K562 (cell line): ENCODE measurements around the gene DNAJB1. TPM values are rescaled to one million over a fixed set of nuclear protein-coding genes. Genes with fewer than 3 reads are reported as not detected.

Source experiments
- ATAC-seq: fragments of 200-7000 bp; cut with Tn5 transposase; 3 replicates; pipeline ENCODE4 v1.9.1; 2020; ENCODE audit warnings: moderate library complexity
- BruUV-seq: library from RNA; stranded (reverse); fragments of 400-500 nt; replicated peaks from 2 replicates; lab custom pipeline; 2021; lab: Mats Ljungman, UMichigan
- CTCF ChIA-PET: fragments of 300-600 bp; formaldehyde crosslinking; extraction: SDS; loops from one replicate; lab custom pipeline; 2021; ENCODE audit warnings: low intra/inter-chr PET ratio; lab: Yijun Ruan, JAX
- POLR2A ChIA-PET: fragments of 300-600, 350-650 bp; sonication (Branson Sonifier 250); formaldehyde crosslinking; extraction: SDS; loops from one replicate; lab custom pipeline; 2021; ENCODE audit warnings: antibody characterized with exemption, inconsistent platforms; lab: Yijun Ruan, JAX
- DNase-seq, 4 experiments: peaks; one replicate each; pipeline versions ENCODE4 v3.0.0 to v3.0.0-alpha.2; 2011 to 2018; ENCODE audit warnings: low spot score in 3 of 4, mixed read lengths in 3 of 4; ENCODE audit errors: extremely low read depth in 1 of 4
- FAIRE-seq: peaks from 2 replicates; lab custom pipeline; 2011; peaks lifted over from hg19 to GRCh38; lab: Jason Lieb, UNC
- H2AFZ ChIP-seq: 2 replicates; pipeline ENCODE4 v1.6.0; 2011; ENCODE audit warnings: low read depth, low read length, control low read depth, inconsistent platforms
- H3K27ac ChIP-seq: fragments of 200-600 bp; 3 replicates; pipeline ENCODE4 v1.8.0; 2011; ENCODE audit warnings: low read depth, mild to moderate bottlenecking, control low read depth, inconsistent platforms, low read length, moderate library complexity, mixed read lengths; ENCODE audit errors: extremely low read depth
- H3K27me3 ChIP-seq, 2 experiments: fragments of 300-600 bp in 1 of 2; 2 replicates in 1 of 2; 3 replicates in 1 of 2; pipeline versions ENCODE4 v1.6.0 to v1.8.0; 2011; ENCODE audit warnings: inconsistent platforms in 2 of 2, low read length in 2 of 2, mild to moderate bottlenecking in 1 of 2, mixed read lengths in 1 of 2, moderate library complexity in 1 of 2; ENCODE audit not compliant: control insufficient read depth in 2 of 2, insufficient read depth in 2 of 2
- H3K36me3 ChIP-seq: fragments of 300-600 bp; 3 replicates; pipeline ENCODE4 v1.8.0; 2011; ENCODE audit warnings: mild to moderate bottlenecking, low read length, inconsistent platforms; ENCODE audit not compliant: control insufficient read depth, insufficient read depth
- H3K4me1 ChIP-seq, 2 experiments: fragments of 200-600 bp in 1 of 2; replicated peaks in 1 of 2; 2 replicates in 1 of 2; 3 replicates in 1 of 2; pipeline versions ENCODE4 v1.5.1 to v1.8.0; 2011; ENCODE audit warnings: inconsistent platforms in 2 of 2, low read length in 2 of 2, mild to moderate bottlenecking in 1 of 2, mixed read lengths in 1 of 2, moderate library complexity in 1 of 2; ENCODE audit not compliant: control insufficient read depth in 2 of 2, insufficient read depth in 2 of 2
- H3K4me2 ChIP-seq: 2 replicates; pipeline ENCODE4 v1.6.1; 2011; ENCODE audit warnings: low read length, control low read depth, inconsistent platforms, mixed read lengths; ENCODE audit not compliant: insufficient read depth
- H3K4me3 ChIP-seq: fragments of 200-600 bp; sonication (generic), shearing (Covaris generic); 2 replicates; pipeline ENCODE4 v1.5.1; 2016; ENCODE audit warnings: control low read depth, inconsistent platforms
- H3K79me2 ChIP-seq: fragments of 200-600 bp; 3 replicates; pipeline ENCODE4 v1.8.0; 2011; ENCODE audit warnings: low read length, inconsistent platforms; ENCODE audit not compliant: control insufficient read depth, insufficient read depth
- H3K9ac ChIP-seq, 2 experiments: 2 replicates each; pipeline versions ENCODE4 v1.6.0 to v1.6.1; 2011; ENCODE audit warnings: low read depth in 2 of 2, low read length in 2 of 2, control low read depth in 1 of 2, inconsistent platforms in 1 of 2, mild to moderate bottlenecking in 1 of 2, mixed read lengths in 1 of 2; ENCODE audit not compliant: insufficient read depth in 1 of 2
- H3K9me1 ChIP-seq: one replicate; pipeline ENCODE4 v1.6.0; 2011; ENCODE audit warnings: inconsistent platforms, mild to moderate bottlenecking, low read length, moderate library complexity; ENCODE audit not compliant: control insufficient read depth, insufficient read depth
- H3K9me3 ChIP-seq: replicated peaks from 2 replicates; pipeline ENCODE4 v1.5.1; 2011; ENCODE audit warnings: low read depth, low read length, inconsistent platforms; ENCODE audit not compliant: control insufficient read depth, insufficient read depth
- H4K20me1 ChIP-seq: replicated peaks from 2 replicates; pipeline ENCODE4 v1.6.1; 2011; ENCODE audit warnings: low read length, inconsistent platforms, mixed read lengths; ENCODE audit not compliant: control insufficient read depth, insufficient read depth
- DMBX1 ChIP-seq: fragments of 250-450 bp; sonication (Bioruptor Pico); IDR thresholded peaks from 2 replicates; pipeline ENCODE4 v1.8.0; 2022; ENCODE audit warnings: inconsistent platforms, mild to moderate bottlenecking, moderate library complexity, borderline replicate concordance
- ERF ChIP-seq: fragments of 450-650 bp; formaldehyde crosslinking; IDR thresholded peaks from 2 replicates; pipeline ENCODE4 v1.4.0; 2020; ENCODE audit warnings: mild to moderate bottlenecking, mixed read lengths
- EWSR1 ChIP-seq: fragments of 450-650 bp; IDR thresholded peaks from 2 replicates; pipeline ENCODE4 v1.6.1; 2018; ENCODE audit warnings: borderline replicate concordance, mild to moderate bottlenecking, low read depth, moderate library complexity; ENCODE audit not compliant: partially characterized antibody
- HCFC1 ChIP-seq: IDR thresholded peaks from 2 replicates; pipeline ENCODE4 v1.6.1; 2012; ENCODE audit warnings: low read depth, low read length, improper control_type of control experiment
- KAT2B ChIP-seq: IDR thresholded peaks from one replicate; pipeline ENCODE4 v1.6.1; 2012; ENCODE audit warnings: low read depth, mild to moderate bottlenecking, control low read depth, inconsistent platforms, low read length, moderate library complexity
- MYC ChIP-seq, 2 experiments: fragments of 250-450 bp in 1 of 2; sonication (Bioruptor Pico) in 1 of 2; IDR thresholded peaks; 2 replicates each; pipeline versions ENCODE4 v1.5.1 to v1.6.1; 2012 to 2021; ENCODE audit warnings: low read depth in 2 of 2, borderline replicate concordance in 1 of 2, improper control_type of control experiment in 1 of 2, low read length in 1 of 2, mild to moderate bottlenecking in 1 of 2, moderate library complexity in 1 of 2
- MYNN ChIP-seq, 2 experiments: sonication (generic); formaldehyde crosslinking in 1 of 2; IDR thresholded peaks; 2 replicates each; pipeline versions ENCODE4 v1.5.0 to v1.6.1; 2016 to 2020; ENCODE audit warnings: antibody characterized with exemption in 1 of 2, missing genetic modification reagents in 1 of 2
- NFIC ChIP-seq: fragments of 450-650 bp; IDR thresholded peaks from 2 replicates; pipeline ENCODE4 v1.6.1; 2017; ENCODE audit warnings: mild to moderate bottlenecking, inconsistent platforms
- NRF1 ChIP-seq, 2 experiments: fragments of 450-650 bp; IDR thresholded peaks in 1 of 2; conservative IDR thresholded peaks in 1 of 2; 2 replicates each; pipeline ENCODE4 v1.6.1; 2014; ENCODE audit warnings: mild to moderate bottlenecking in 2 of 2
- POLR2B ChIP-seq: fragments of 450-650 bp; IDR thresholded peaks from 2 replicates; pipeline ENCODE4 v1.6.1; 2018; ENCODE audit warnings: low read depth; ENCODE audit not compliant: partially characterized antibody
- SLC30A9 ChIP-seq: fragments of 250-450 bp; sonication (Bioruptor Pico); IDR thresholded peaks from 2 replicates; pipeline ENCODE4 v1.8.0; 2022; ENCODE audit warnings: mild to moderate bottlenecking, moderate library complexity
- SMARCA5 ChIP-seq: fragments of 450-650 bp; IDR thresholded peaks from 2 replicates; pipeline ENCODE4 v1.6.1; 2016
- TAF1 ChIP-seq: IDR thresholded peaks from 2 replicates; pipeline ENCODE4 v1.6.1; 2011; ENCODE audit warnings: mild to moderate bottlenecking, low read length, moderate library complexity; ENCODE audit not compliant: insufficient read depth, control insufficient read depth, severe bottlenecking; ENCODE audit errors: extremely low read depth
- TEAD1 ChIP-seq, 2 experiments: fragments of 450-650 bp in 1 of 2; sonication (generic) in 1 of 2; formaldehyde crosslinking; IDR thresholded peaks; 2 replicates each; pipeline versions ENCODE4 v1.4.0 to v1.8.0; 2020 to 2022; ENCODE audit warnings: mild to moderate bottlenecking in 2 of 2, missing genetic modification reagents in 1 of 2
- ZBTB7A ChIP-seq: IDR thresholded peaks from 2 replicates; pipeline ENCODE4 v1.6.1; 2011; ENCODE audit warnings: low read depth, mild to moderate bottlenecking, low read length, moderate library complexity, borderline replicate concordance; ENCODE audit not compliant: control insufficient read depth
- ZFX ChIP-seq: sonication (generic); formaldehyde crosslinking; IDR thresholded peaks from 2 replicates; pipeline ENCODE4 v1.8.0; 2022; ENCODE audit warnings: mild to moderate bottlenecking, missing genetic modification reagents, moderate library complexity
- ZNF778 ChIP-seq: fragments of 450-650 bp; formaldehyde crosslinking; IDR thresholded peaks from 2 replicates; pipeline ENCODE4 v1.4.0; 2020; ENCODE audit warnings: mild to moderate bottlenecking, moderate library complexity
- WGBS: fragments of 100-300 bp; shearing (Covaris generic); methylation state at CpG from one replicate; pipeline ENCODE4 v1.1.6; 2016; ENCODE audit warnings: low coverage, mixed read lengths; ENCODE audit not compliant: insufficient coverage; ENCODE audit errors: missing lambda C conversion rate; 5-methylcytosine and 5-hydroxymethylcytosine counted together
- in situ Hi-C: fragments of 300-500 bp; cut with MboI; formaldehyde crosslinking; loops from 4 replicates; pipeline ENCODE4 v1.15.0; 2018; ENCODE audit warnings: inconsistent platforms, mixed read lengths
- intact Hi-C: fragments of 100-400 bp; cut with micrococcal nuclease; formaldehyde crosslinking; loops from 2 replicates; pipeline ENCODE4 v1.14.2; 2022
- polyA plus RNA-seq, 8 experiments: library from polyadenylated mRNA; depleted of rRNA in 4 of 8; stranded (reverse) in 5 of 8; unstranded in 3 of 8; fragments of >200 nt; fragmentation: Nextera tagmentation in 2 of 8; fragmentation: Illumina TruSeq in 1 of 8; extraction: Ambion mirVana in 2 of 8; extraction: Trizol in 1 of 8; gene quantifications; 2 replicates each; pipeline versions ENCODE4 v1.2.1 to v1.2.3, GENCODE V29; 2011 to 2014; ENCODE audit warnings: inconsistent platforms in 1 of 8, missing spikeins in 1 of 8
- total RNA-seq, 7 experiments: library from RNA; depleted of rRNA in 6 of 7; stranded (reverse); fragments of >200 nt in 6 of 7; fragmentation: Illumina TruSeq in 2 of 7; extraction: Trizol in 2 of 7; gene quantifications; 2 replicates each; pipeline versions ENCODE4 v1.2.1 to v1.2.3, GENCODE V29; 2011 to 2021; ENCODE audit warnings: low replicate concordance in 1 of 7
- TF ChIP-seq, protein P1 (sequence below): fragments of 250-450 bp; sonication (Bioruptor Pico); IDR thresholded peaks from 2 replicates; pipeline ENCODE4 v1.8.0; 2022; ENCODE audit warnings: moderate library complexity, mild to moderate bottlenecking, inconsistent platforms
- TF ChIP-seq, protein P2 (sequence below): fragments of 450-650 bp; formaldehyde crosslinking; IDR thresholded peaks from 2 replicates; pipeline ENCODE4 v1.4.0; 2020; ENCODE audit warnings: mild to moderate bottlenecking, mixed read lengths

The DNAJB1 gene
- total and polyA plus RNA-seq, 9 of the 15 experiments (the other 6 are each of a cell fraction or from before 2014, with no cell fraction given) = 13.2 to 113 (median 62.1) TPM

DNA sequence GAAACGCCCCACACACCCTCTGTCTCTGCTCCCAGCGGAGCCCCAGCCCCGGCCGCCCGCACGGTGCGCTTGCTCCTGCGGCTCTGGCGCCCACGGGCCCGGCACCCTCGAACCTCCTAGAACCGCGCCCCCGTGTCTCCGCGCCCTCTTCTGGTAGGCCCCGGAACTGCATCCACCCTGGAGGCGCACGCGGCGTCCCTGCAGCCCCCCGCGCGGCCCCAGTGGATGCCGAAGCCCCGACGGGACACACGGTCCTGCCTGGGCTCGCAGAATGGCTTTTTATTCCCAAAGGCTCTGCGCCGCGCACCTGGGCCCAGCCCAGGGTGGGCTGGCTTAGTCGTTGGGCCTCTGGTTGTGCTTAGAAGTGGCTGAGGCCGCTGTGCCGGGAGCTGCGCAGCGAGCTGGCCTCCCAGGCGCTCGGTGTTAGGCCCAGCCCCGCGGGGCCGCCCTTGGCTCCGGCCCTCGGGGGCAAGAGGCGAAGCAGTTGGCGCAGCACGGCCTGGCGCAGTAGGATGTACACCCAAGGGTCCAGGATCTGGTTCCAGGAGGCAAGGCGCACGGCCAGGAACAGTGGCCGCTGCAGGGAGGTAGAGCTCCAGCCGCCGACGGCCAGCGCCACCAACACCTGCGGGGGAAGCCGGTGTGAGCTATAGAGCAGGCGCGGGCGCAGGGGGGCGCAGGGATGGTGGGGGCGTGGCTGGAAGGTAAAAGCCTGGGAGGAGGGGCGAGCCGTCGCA is 45.8 kb downstream of the DNAJB1 start:
- POLR2A ChIA-PET = interaction anchor here (0.7 to 0.8 kb wide), 3 partner anchors 48 to 68 kb away, joined by 3 read pairs; no protein-coding TSS in a partner anchor
- H3K4me3 ChIP-seq = no peak overlapping the region
- no TSS peak for BruUV-seq
- WGBS = 19% methylated on average over 58 of the region's 66 CpGs
- peak overlapping the region; percentile 88 for H2AFZ ChIP-seq
- H3K4me2 ChIP-seq = peak overlapping the region; percentile 53
- peak overlapping the region; percentile 50; the same call in 1 of the 3 replicates for H3K27ac ChIP-seq
- H3K79me2 ChIP-seq = no peaks in the 10 kb centered on the region
- in situ Hi-C loops (no loop called here), intact Hi-C loops (no loop called here)
- no peaks in the 10 kb centered on the region for H3K9me1 ChIP-seq
- no peaks in the 10 kb centered on the region for H4K20me1 ChIP-seq
- H3K36me3 ChIP-seq = peaks cover 42% of the 10 kb centered on the region; the same call in 2 of the 3 replicates
- CTCF ChIA-PET = interaction anchor here (0.6 kb wide), 1 partner anchor 336 kb away, joined by 4 read pairs; the partner anchor contains the start of gene ASF1B
- H3K4me1 ChIP-seq = peaks cover 12 to 68% of the 10 kb centered on the region in 2 experiments
- no peaks in the 10 kb centered on the region for H3K9me3 ChIP-seq
- DNase-seq (peak; percentile 86 to 90 (median 89)), ATAC-seq (peak; percentile 76), FAIRE-seq (peak; percentile 62)
- no peaks in the 10 kb centered on the region for H3K27me3 ChIP-seq
- peak overlapping the region; percentile 44 to 91; a peak in 3 of 4 replicates for H3K9ac ChIP-seq
- TF ChIP-seq TAF1 (peak; percentile 42), SMARCA5 (no peak), KAT2B (no peak), EWSR1 (no peak), DMBX1 (CRISPR knock-in tag) (0 out of 2 replicates have a peak, but pooled peaks have one; percentile 30), TEAD1 (CRISPR knock-in tag; IDR thresholded peaks at IDR 0.05) (peak in 1 of 2 experiments; percentile 47; a peak in 1 of 4 replicates), ERF (CRISPR knock-in tag) (0 out of 2 replicates have a peak, but pooled peaks have one; percentile 66), ZNF778 (CRISPR knock-in tag) (no peak), NRF1 (conservative IDR thresholded peaks at IDR 0.05 in 1 of 2, IDR thresholded peaks at IDR 0.05 in 1 of 2) (peak; percentile 77 to 81), SLC30A9 (no peak), MYC (IDR thresholded peaks at IDR 0.05; ENCODE audit: low read depth, low read length) (peak; percentile 71), MYC (CRISPR knock-in tag; IDR thresholded peaks at IDR 0.05; ENCODE audit: borderline replicate concordance, low read depth) (no peak), ZBTB7A (peak; percentile 96), MYNN (IDR thresholded peaks at IDR 0.05) (peak; percentile 74; the same call in 1 of the 2 replicates), MYNN (CRISPR knock-in tag; IDR thresholded peaks at IDR 0.05) (no peak), NFIC (peak; percentile 30; the same call in 1 of the 2 replicates), ZFX (peak; percentile 63), POLR2B (peak; percentile 36), HCFC1 (no peak)
- TF ChIP-seq, protein P1, sequence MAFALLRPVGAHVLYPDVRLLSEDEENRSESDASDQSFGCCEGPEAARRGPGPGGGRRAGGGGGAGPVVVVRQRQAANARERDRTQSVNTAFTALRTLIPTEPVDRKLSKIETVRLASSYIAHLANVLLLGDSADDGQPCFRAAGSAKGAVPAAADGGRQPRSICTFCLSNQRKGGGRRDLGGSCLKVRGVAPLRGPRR (CRISPR knock-in tag) = no peak
- TF ChIP-seq, protein P2, sequence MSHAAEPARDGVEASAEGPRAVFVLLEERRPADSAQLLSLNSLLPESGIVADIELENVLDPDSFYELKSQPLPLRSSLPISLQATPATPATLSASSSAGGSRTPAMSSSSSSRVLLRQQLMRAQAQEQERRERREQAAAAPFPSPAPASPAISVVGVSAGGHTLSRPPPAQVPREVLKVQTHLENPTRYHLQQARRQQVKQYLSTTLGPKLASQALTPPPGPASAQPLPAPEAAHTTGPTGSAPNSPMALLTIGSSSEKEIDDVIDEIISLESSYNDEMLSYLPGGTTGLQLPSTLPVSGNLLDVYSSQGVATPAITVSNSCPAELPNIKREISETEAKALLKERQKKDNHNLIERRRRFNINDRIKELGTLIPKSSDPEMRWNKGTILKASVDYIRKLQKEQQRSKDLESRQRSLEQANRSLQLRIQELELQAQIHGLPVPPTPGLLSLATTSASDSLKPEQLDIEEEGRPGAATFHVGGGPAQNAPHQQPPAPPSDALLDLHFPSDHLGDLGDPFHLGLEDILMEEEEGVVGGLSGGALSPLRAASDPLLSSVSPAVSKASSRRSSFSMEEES (CRISPR knock-in tag) = 0 out of 2 replicates have a peak, but pooled peaks have one; percentile 4
